Neuron (in vitro differentiated cells): Measurements from ENCODE around the gene MTNR1A.

ENCODE experiments used
- H2AFZ ChIP-seq: one replicate; pipeline ENCODE4 v1.6.1; 2013; ENCODE audit warnings: low read depth, mild to moderate bottlenecking, inconsistent platforms, low read length, moderate library complexity
- H3K27me3 ChIP-seq: one replicate; pipeline ENCODE4 v1.6.1; 2013; ENCODE audit warnings: low read length; ENCODE audit not compliant: insufficient read depth
- H3K36me3 ChIP-seq: one replicate; pipeline ENCODE4 v1.6.1; 2013; ENCODE audit warnings: low read length; ENCODE audit not compliant: insufficient read depth
- H3K4me1 ChIP-seq: one replicate; pipeline ENCODE4 v1.6.1; 2013; ENCODE audit warnings: low read length; ENCODE audit not compliant: insufficient read depth
- H3K4me3 ChIP-seq: 2 replicates; pipeline ENCODE4 v1.5.1; 2013; ENCODE audit warnings: mild to moderate bottlenecking, low read length, moderate library complexity
- H3K9me3 ChIP-seq: one replicate; pipeline ENCODE4 v1.6.1; 2013; ENCODE audit warnings: low read length

The MTNR1A gene

GRCh38 chr4:186587416-186588018 is 32.1 kb upstream of the MTNR1A start:
- Histone ChIP-seq H3K27me3 (no peaks in the 10 kb centered on the region), H3K36me3 (peaks cover 61% of the 10 kb centered on the region), H3K4me3 (no peak overlapping the region), H3K9me3 (peaks cover 8% of the 10 kb centered on the region), H2AFZ (no peak overlapping the region), H3K4me1 (no peaks in the 10 kb centered on the region)

DNA sequence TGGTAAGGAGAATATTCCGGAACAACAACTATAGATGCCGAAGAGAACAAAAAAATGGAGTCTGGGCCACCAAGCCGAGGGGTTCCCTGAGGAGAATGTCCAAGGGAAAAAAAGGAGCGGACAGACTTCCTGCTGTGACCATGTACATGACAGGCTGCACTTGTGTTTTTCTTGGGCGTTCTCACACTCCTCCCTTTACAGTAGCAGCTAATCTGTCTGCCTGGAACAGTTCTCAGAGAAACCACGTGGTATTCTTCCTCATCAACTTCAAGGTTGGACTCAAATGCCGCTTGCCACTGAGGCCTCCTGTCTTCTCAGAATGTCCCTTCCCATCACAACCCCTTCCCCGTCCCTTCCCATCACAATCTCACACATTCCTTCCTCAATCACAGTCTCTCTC is 30.8 kb upstream of the MTNR1A start:
- Histone ChIP-seq H3K27me3 (no peaks in the 10 kb centered on the region), H3K4me1 (no peaks in the 10 kb centered on the region), H2AFZ (no peak overlapping the region), H3K36me3 (peaks cover 55% of the 10 kb centered on the region), H3K4me3 (no peak overlapping the region), H3K9me3 (peaks cover 8% of the 10 kb centered on the region)

DNA sequence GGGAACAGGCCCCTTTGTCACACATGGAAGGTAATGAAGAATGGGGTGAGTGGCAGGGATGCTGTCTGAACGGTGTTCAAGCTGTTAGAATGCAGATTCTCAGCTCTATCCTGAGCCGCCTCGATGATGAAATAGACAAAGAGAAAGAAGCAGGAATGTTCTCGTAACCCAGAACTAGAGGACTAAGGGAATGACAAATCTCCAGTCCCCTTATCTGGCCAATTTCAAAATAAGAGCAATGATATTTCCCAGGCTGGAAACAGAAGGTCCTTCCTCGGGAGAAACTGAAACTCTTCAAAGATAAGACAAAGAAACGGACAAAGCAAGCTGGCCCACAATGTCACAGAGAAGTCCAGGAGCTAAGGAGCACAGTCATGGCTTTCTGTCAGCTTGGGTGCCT is 29.5 kb upstream of the MTNR1A start:
- no peaks in the 10 kb centered on the region for H3K4me1 ChIP-seq
- H3K27me3 ChIP-seq, result no peaks in the 10 kb centered on the region
- H2AFZ ChIP-seq, result no peak overlapping the region
- peaks cover 8% of the 10 kb centered on the region for H3K9me3 ChIP-seq
- no peak overlapping the region for H3K4me3 ChIP-seq
- H3K36me3 ChIP-seq, result peaks cover 44% of the 10 kb centered on the region

GRCh38 chr4:186581421-186581820 is 26.1 kb upstream of the MTNR1A start:
- no peaks in the 10 kb centered on the region for H3K27me3 ChIP-seq
- H3K4me3 ChIP-seq, result no peak overlapping the region
- peaks cover 26% of the 10 kb centered on the region for H3K36me3 ChIP-seq
- H3K4me1 ChIP-seq, result no peaks in the 10 kb centered on the region
- H2AFZ ChIP-seq, result no peak overlapping the region
- H3K9me3 ChIP-seq, result peaks cover 8% of the 10 kb centered on the region

DNA sequence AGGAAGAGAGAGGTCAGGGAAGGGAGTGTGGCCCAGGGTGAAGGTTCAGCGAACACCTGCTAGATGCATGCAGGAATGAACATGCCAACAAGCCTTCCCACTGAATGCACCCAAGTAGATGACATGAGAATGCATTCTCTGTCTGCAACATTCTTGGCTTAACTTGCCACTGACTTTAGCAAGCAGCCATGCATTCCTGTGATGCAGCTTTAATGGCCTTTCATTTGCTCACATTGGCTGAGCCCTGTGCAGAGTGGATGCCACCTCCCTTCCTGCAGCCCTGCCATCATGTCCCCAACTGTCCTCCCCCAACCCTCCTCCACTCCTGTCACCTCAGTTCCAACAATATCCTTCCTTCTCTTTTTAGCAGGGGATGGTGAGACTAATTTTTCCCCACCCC is 25.3 kb upstream of the MTNR1A start:
- peaks cover 20% of the 10 kb centered on the region for H3K36me3 ChIP-seq
- H3K27me3 ChIP-seq, result no peaks in the 10 kb centered on the region
- H3K4me3 ChIP-seq, result no peak overlapping the region
- no peak overlapping the region for H2AFZ ChIP-seq
- peaks cover 8% of the 10 kb centered on the region for H3K9me3 ChIP-seq
- no peaks in the 10 kb centered on the region for H3K4me1 ChIP-seq

GRCh38 chr4:186570193-186570996 is 15.0 kb upstream of the MTNR1A start:
- Histone ChIP-seq H3K27me3 (no peaks in the 10 kb centered on the region), H3K4me3 (no peak overlapping the region), H3K9me3 (no peaks in the 10 kb centered on the region), H3K36me3 (no peaks in the 10 kb centered on the region), H2AFZ (no peak overlapping the region), H3K4me1 (no peaks in the 10 kb centered on the region)

GRCh38 chr4:186569533-186570192 is 14.3 kb upstream of the MTNR1A start:
- Histone ChIP-seq H3K27me3 (no peaks in the 10 kb centered on the region), H3K36me3 (no peaks in the 10 kb centered on the region), H3K4me3 (no peak overlapping the region), H3K4me1 (no peaks in the 10 kb centered on the region), H3K9me3 (no peaks in the 10 kb centered on the region), H2AFZ (no peak overlapping the region)

GRCh38 chr4:186566068-186566467 is 10.7 kb upstream of the MTNR1A start:
- Histone ChIP-seq H3K4me3 (no peak overlapping the region), H2AFZ (no peak overlapping the region), H3K36me3 (no peaks in the 10 kb centered on the region), H3K4me1 (no peaks in the 10 kb centered on the region), H3K9me3 (no peaks in the 10 kb centered on the region), H3K27me3 (no peaks in the 10 kb centered on the region)

GRCh38 chr4:186563761-186564160 is 8.4 kb upstream of the MTNR1A start:
- Histone ChIP-seq H3K4me1 (no peaks in the 10 kb centered on the region), H3K36me3 (no peaks in the 10 kb centered on the region), H3K4me3 (no peak overlapping the region), H3K9me3 (no peaks in the 10 kb centered on the region), H2AFZ (no peak overlapping the region), H3K27me3 (no peaks in the 10 kb centered on the region)

DNA sequence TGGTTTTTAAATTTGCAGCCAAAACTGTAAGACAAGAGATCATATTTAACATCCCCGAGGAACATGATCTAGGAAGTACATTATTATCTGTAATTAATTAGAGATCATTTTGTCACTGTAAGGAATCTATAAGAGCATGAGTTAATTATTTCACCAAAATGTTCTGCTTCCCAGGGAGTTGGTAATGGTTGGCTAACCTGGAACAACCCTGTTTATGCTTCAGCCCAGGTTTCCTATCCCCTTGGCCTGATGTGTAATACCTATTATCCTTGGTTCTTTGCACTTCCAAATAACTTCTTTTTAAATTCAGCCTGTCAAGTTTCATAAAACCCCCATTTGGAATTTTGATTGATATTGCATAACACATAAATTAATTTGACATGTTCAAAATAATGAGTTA is 6.4 kb upstream of the MTNR1A start:
- Histone ChIP-seq H3K9me3 (no peaks in the 10 kb centered on the region), H3K27me3 (peaks cover 5% of the 10 kb centered on the region), H3K36me3 (no peaks in the 10 kb centered on the region), H2AFZ (no peak overlapping the region), H3K4me1 (no peaks in the 10 kb centered on the region), H3K4me3 (no peak overlapping the region)

- no peaks in the 10 kb centered on the region for H3K36me3 ChIP-seq
- H2AFZ ChIP-seq, result no peak overlapping the region
- H3K27me3 ChIP-seq, result peaks cover 8% of the 10 kb centered on the region
- no peaks in the 10 kb centered on the region for H3K9me3 ChIP-seq
- H3K4me3 ChIP-seq, result no peak overlapping the region
- H3K4me1 ChIP-seq, result no peaks in the 10 kb centered on the region
Measured at GRCh38 chr4:186560647-186561046, 5.3 kb upstream of the MTNR1A start.

DNA sequence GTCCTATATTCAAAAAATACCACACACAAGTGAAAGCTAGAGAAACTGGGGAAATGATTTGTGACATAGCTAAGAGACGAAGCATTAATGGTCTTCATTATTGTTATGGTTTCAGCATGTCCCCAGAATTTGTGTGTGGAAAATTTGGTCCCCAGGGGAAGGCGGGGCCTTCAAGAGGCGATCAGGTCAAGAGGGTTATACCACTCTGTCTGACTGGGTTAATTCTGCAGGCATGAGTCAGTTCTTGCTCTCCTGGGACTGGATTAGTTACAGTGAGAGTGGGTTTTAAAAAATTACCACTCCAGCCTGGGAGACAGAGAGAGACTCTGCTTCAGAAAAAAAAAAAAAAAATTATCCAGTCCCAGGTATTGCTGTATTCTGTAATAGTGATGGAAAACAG is 2.1 kb upstream of the MTNR1A start:
- Histone ChIP-seq H3K4me3 (no peak overlapping the region), H2AFZ (no peak overlapping the region), H3K27me3 (peaks cover 29% of the 10 kb centered on the region), H3K9me3 (no peaks in the 10 kb centered on the region), H3K4me1 (peaks cover 6% of the 10 kb centered on the region), H3K36me3 (no peaks in the 10 kb centered on the region)

DNA sequence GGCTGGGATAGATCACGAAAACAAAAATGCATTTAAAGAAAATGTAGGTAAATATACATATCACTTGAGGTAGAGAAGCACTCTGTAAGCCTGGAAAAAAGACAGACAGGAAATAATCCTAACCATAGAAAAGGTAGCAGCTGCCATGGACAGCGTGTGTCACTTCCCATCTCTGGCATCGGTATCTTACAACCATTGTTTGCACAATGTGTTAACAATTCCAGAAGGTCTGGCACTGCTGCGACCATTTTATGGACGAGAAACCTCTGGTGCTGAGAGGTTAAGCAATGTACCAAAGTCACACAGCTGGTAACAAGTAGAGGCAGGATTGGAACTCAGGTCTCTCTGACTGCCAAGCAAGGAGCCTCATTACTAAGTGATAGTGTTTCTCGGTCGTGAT is 1.7 kb upstream of the MTNR1A start:
- no peak overlapping the region for H2AFZ ChIP-seq
- H3K36me3 ChIP-seq, result no peaks in the 10 kb centered on the region
- H3K4me1 ChIP-seq, result peaks cover 6% of the 10 kb centered on the region
- no peaks in the 10 kb centered on the region for H3K9me3 ChIP-seq
- H3K27me3 ChIP-seq, result peaks cover 30% of the 10 kb centered on the region
- H3K4me3 ChIP-seq, result no peak overlapping the region
